Right ventricle myocardium superior (tissue), 1 donor: ENCODE results near the gene ARHGEF33. TPM values are rescaled to one million over a fixed set of nuclear protein-coding genes. Genes with fewer than 3 reads are reported as not detected.

Experiments
- ATAC-seq: fragments of 200-7000 bp; cut with Tn5 transposase; one replicate; pipeline ENCODE4 v1.9.1; 2020; ENCODE audit warnings: mild to moderate bottlenecking; ENCODE audit not compliant: poor library complexity
- DNase-seq: peaks from one replicate; pipeline ENCODE4 v3.0.0-alpha.2; 2020
- intact Hi-C: fragments of 100-400 bp; cut with DNase I; formaldehyde crosslinking; loops from one replicate; pipeline ENCODE4 v1.11.2; 2022
- total RNA-seq: library from RNA; stranded (reverse); fragmentation: NEBNext Ultra II Directional; extraction: Animal tissue kit (Norgen Biotek cat#: 25700); gene quantifications from one replicate; pipeline ENCODE4 v1.2.1, GENCODE V29; 2021
- donor health status: DM: no; HTN: yes; CAD: no; lungs with severe emphysema.

Gene ARHGEF33
- total RNA-seq, 1 donor from 2014 or later: 0.32 TPM

GRCh38 chr2:38947241-38948239 lies 57.9 kb downstream of the ARHGEF33 start:
- peak; percentile 75 for DNase-seq
- intact Hi-C loops: loop anchor here (5.0 kb wide), 1 partner anchor 285 kb away; no protein-coding TSS in a partner anchor
- ATAC-seq: peak; percentile 72

- ATAC-seq (no peak), DNase-seq (no peak)
- intact Hi-C loops: loop anchor here (5.0 kb wide), 1 partner anchor 284 kb away; no protein-coding TSS in a partner anchor
Measured at GRCh38 chr2:38948387-38948882, 58.8 kb downstream of the ARHGEF33 start.

- DNase-seq (no peak), ATAC-seq (no peak)
- intact Hi-C loops: loop anchor here (5.0 kb wide), 1 partner anchor 283 kb away; no protein-coding TSS in a partner anchor
Measured at GRCh38 chr2:38948995-38949394, 59.3 kb downstream of the ARHGEF33 start.

GRCh38 chr2:38951766-38952165 lies 62.1 kb downstream of the ARHGEF33 start:
- intact Hi-C loops: no loop called here
- ATAC-seq (no peak), DNase-seq (no peak)

GRCh38 chr2:38957972-38958371 lies 68.3 kb downstream of the ARHGEF33 start:
- intact Hi-C loops: no loop called here
- ATAC-seq: no peak
- DNase-seq: no peak

GRCh38 chr2:38959466-38959865 lies 69.8 kb downstream of the ARHGEF33 start:
- intact Hi-C loops: no loop called here
- ATAC-seq (no peak), DNase-seq (no peak)

GRCh38 chr2:38959938-38960608 lies 70.4 kb downstream of the ARHGEF33 start:
- DNase-seq (peak; percentile 89), ATAC-seq (peak; percentile 98)
- intact Hi-C loops: no loop called here

- ATAC-seq: no peak
- intact Hi-C loops: no loop called here
- DNase-seq: no peak
Measured at GRCh38 chr2:38960609-38961320, 71.1 kb downstream of the ARHGEF33 start.

- no peak for ATAC-seq
- DNase-seq: no peak
- intact Hi-C loops: no loop called here
Measured at GRCh38 chr2:38966006-38966405, 76.3 kb downstream of the ARHGEF33 start.

- no peak for ATAC-seq
- intact Hi-C loops: no loop called here
Measured at GRCh38 chr2:38966678-38967077, 77.0 kb downstream of the ARHGEF33 start.

GRCh38 chr2:38968021-38968420 lies 78.3 kb downstream of the ARHGEF33 start:
- ATAC-seq (no peak), DNase-seq (no peak)
- intact Hi-C loops: no loop called here

More at GRCh38 chr2:38966678-38967077, 77.0 kb downstream of the ARHGEF33 start:
- DNase-seq: no peak

- no peak for ATAC-seq
- DNase-seq: no peak
- intact Hi-C loops: no loop called here
Measured at GRCh38 chr2:38971377-38971776, 81.7 kb downstream of the ARHGEF33 start.

GRCh38 chr2:38973266-38973665 lies 83.6 kb downstream of the ARHGEF33 start:
- intact Hi-C loops: no loop called here
- no peak for ATAC-seq
- no peak for DNase-seq

GRCh38 chr2:38975042-38975441 lies 85.4 kb downstream of the ARHGEF33 start:
- ATAC-seq: no peak
- DNase-seq: no peak
- intact Hi-C loops: no loop called here

GRCh38 chr2:38977047-38977446 lies 87.4 kb downstream of the ARHGEF33 start:
- DNase-seq (no peak), ATAC-seq (no peak)
- intact Hi-C loops: no loop called here

GRCh38 chr2:38978296-38978903 lies 88.7 kb downstream of the ARHGEF33 start:
- ATAC-seq: no peak
- no peak for DNase-seq
- intact Hi-C loops: no loop called here

GRCh38 chr2:38978908-38979307 lies 89.2 kb downstream of the ARHGEF33 start:
- intact Hi-C loops: no loop called here
- ATAC-seq (no peak), DNase-seq (no peak)

- intact Hi-C loops: no loop called here
- DNase-seq (no peak), ATAC-seq (no peak)
Measured at GRCh38 chr2:38981003-38981669, 91.5 kb downstream of the ARHGEF33 start.
